Brain microvascular endothelial cell (primary cell): ENCODE measurements around the gene POU2AF2.
"Not testable (repeated sequence)": the region's sequence is repeated elsewhere in the genome, so short reads cannot be mapped to it uniquely, and the experiment has no call there.

Experiments used
- DNase-seq: peaks from one replicate; pipeline ENCODE4 v3.0.0-alpha.2; 2020
- H3K27ac ChIP-seq: fragments of 250-450 bp; sonication (Bioruptor Pico); 2 replicates; pipeline ENCODE4 v1.5.1; 2020; ENCODE audit warnings: mild to moderate bottlenecking, moderate library complexity
- H3K27me3 ChIP-seq: fragments of 250-450 bp; sonication (Bioruptor Pico); replicated peaks from 2 replicates; pipeline ENCODE4 v1.5.1; 2020; ENCODE audit warnings: mild to moderate bottlenecking
- H3K36me3 ChIP-seq: fragments of 250-450 bp; sonication (Bioruptor Pico); replicated peaks from 2 replicates; pipeline ENCODE4 v1.5.1; 2020; ENCODE audit warnings: mild to moderate bottlenecking
- H3K4me3 ChIP-seq: 2 replicates; pipeline ENCODE4 v1.5.1; 2011; ENCODE audit warnings: low read depth, mild to moderate bottlenecking, control low read depth, low read length, moderate library complexity
- in situ Hi-C: cut with HindIII; loops from 2 replicates; pipeline ENCODE4 v1.10.0; 2017; ENCODE audit warnings: low sequenced_read_pairs, low pct_ligation_motif_present
- TF ChIP-seq, protein P1 (sequence below): IDR thresholded peaks from 2 replicates; pipeline ENCODE4 v1.5.1; 2011; ENCODE audit warnings: low read depth, mild to moderate bottlenecking, moderate library complexity, low read length, control low read depth, inconsistent platforms; ENCODE audit errors: missing control alignments

The POU2AF2 gene

DNA sequence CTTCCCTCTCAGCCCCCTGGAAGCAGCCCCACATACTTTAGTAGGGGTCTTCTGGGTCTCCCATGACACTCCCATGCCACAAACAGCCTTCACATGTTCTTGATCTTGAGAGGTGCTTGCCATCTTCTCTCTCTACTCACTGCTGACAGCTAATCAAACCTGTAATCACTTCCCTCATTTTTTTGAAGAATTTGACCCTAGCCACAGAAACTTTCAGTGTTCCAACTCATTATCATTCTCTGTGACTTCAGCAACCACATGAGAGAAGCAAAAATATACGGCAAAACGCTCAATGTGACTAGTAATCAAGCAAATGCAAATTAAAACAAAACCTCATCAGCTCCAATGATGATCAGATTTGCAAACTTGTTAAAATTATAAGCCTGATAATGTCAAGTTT lies 38.3 kb upstream of the POU2AF2 start:
- H3K27ac ChIP-seq: no peak overlapping the region
- H3K27me3 ChIP-seq: no peaks in the 10 kb centered on the region
- no peak overlapping the region for H3K4me3 ChIP-seq
- DNase-seq: no peak
- no peaks in the 10 kb centered on the region for H3K36me3 ChIP-seq
- TF ChIP-seq, protein P1, sequence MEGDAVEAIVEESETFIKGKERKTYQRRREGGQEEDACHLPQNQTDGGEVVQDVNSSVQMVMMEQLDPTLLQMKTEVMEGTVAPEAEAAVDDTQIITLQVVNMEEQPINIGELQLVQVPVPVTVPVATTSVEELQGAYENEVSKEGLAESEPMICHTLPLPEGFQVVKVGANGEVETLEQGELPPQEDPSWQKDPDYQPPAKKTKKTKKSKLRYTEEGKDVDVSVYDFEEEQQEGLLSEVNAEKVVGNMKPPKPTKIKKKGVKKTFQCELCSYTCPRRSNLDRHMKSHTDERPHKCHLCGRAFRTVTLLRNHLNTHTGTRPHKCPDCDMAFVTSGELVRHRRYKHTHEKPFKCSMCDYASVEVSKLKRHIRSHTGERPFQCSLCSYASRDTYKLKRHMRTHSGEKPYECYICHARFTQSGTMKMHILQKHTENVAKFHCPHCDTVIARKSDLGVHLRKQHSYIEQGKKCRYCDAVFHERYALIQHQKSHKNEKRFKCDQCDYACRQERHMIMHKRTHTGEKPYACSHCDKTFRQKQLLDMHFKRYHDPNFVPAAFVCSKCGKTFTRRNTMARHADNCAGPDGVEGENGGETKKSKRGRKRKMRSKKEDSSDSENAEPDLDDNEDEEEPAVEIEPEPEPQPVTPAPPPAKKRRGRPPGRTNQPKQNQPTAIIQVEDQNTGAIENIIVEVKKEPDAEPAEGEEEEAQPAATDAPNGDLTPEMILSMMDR: no peak
- in situ Hi-C loops: no loop called here

DNA sequence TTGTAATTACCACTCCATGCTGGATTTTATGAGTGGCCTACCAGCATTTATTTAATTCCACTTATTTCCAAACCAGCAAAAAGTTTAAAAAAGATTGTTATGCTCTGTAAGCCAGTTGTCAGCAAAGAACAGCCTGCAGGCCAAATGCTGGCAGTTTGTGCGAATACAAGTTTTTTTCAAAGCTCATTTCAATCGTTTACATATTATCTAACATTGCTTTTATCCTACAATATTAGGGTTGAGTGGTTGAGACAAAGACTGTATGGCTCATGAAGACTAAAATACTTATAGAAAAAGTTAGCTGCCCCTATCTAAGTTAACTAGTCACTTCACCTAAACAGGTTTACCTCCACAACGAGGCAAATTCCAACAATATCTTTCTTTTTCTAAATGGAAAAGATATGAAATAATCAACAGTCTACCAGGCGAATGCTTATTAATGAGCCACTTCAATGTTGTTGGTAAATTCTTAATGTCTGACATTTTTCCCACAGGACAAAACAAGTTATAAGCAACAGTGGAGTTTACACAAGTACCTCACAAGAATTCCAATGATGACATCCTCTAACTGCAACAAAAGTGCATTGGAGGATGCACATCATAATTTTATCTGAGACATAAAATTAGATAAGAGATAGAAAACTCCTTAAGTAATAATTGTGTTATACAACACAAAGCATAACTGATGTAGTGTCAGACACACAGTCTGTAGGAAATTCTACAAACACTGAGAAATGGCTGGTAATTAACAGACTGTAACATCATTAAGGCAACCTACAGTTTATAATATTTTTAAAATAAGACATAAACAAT lies 35.8 kb upstream of the POU2AF2 start:
- H3K4me3 ChIP-seq: no peak overlapping the region
- in situ Hi-C loops: no loop called here
- no peaks in the 10 kb centered on the region for H3K27me3 ChIP-seq
- no peak for DNase-seq
- no peak overlapping the region for H3K27ac ChIP-seq
- no peaks in the 10 kb centered on the region for H3K36me3 ChIP-seq
- TF ChIP-seq, protein P1: no peak

DNA sequence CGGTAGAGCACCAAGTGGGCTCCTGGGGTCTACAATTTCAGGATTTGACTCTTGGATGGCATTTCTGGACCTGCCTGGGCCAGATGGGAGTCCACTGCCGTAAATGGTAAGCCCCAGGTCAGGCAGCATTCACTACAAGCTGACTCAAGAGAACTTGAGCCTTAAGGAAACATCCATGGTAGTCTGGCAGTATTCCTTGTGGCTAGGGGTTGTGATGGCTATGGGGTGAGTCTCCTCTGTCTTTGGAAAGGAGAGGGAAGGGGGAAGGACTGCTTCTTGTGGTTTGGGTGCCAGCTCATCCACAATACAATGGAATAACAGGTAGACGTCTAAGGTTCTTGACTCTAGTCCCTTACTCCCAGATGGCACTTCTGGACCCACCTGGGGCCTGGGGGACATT lies 32.3 kb upstream of the POU2AF2 start:
- Histone ChIP-seq H3K36me3 (no peaks in the 10 kb centered on the region), H3K27me3 (no peaks in the 10 kb centered on the region), H3K4me3 (no peak overlapping the region), H3K27ac (no peak overlapping the region)
- TF ChIP-seq, protein P1: no peak
- in situ Hi-C loops: no loop called here
- no peak for DNase-seq

DNA sequence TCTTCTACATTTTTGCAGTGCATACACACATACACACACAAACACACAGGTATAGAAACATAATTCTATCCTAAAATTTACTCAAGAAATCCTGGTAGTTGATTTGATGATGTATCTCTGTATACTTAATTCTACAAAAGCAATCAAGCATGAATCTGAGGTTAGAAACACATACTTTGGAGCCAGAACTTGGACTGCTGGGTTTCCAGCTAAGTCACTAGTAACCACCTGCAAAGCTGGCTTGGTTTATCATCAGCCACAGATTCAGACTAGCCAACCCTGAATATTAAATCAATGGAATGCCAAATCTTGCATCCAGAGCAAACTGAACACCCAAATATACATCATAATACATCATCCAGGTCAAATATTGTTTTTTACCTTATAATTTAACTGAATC lies 24.8 kb upstream of the POU2AF2 start:
- Histone ChIP-seq H3K36me3 (no peaks in the 10 kb centered on the region), H3K4me3 (no peak overlapping the region), H3K27me3 (no peaks in the 10 kb centered on the region), H3K27ac (no peak overlapping the region)
- TF ChIP-seq, protein P1: no peak
- in situ Hi-C loops: no loop called here
- no peak for DNase-seq

DNA sequence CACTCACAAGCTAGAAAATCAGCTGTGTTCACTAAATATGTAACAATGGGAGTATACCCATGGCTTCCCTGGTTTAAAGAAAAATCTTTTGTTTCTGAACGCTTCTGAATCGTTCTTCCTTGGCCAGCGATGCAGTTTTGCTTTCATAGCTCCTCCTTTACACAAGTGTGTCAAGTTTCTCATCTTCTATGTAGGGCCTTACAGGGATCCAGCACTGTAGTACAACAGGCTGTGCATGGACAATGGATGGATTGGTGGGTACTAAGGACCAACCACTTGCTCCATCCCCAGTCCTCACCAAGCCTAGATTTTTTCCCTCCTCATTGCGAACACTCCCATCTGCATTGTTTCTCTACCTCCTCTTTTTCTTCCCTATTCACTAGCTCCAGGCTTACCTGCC lies 24.3 kb upstream of the POU2AF2 start:
- TF ChIP-seq, protein P1: no peak
- no peak for DNase-seq
- no peaks in the 10 kb centered on the region for H3K36me3 ChIP-seq
- no peak overlapping the region for H3K4me3 ChIP-seq
- H3K27me3 ChIP-seq: no peaks in the 10 kb centered on the region
- H3K27ac ChIP-seq: no peak overlapping the region
- in situ Hi-C loops: no loop called here

DNA sequence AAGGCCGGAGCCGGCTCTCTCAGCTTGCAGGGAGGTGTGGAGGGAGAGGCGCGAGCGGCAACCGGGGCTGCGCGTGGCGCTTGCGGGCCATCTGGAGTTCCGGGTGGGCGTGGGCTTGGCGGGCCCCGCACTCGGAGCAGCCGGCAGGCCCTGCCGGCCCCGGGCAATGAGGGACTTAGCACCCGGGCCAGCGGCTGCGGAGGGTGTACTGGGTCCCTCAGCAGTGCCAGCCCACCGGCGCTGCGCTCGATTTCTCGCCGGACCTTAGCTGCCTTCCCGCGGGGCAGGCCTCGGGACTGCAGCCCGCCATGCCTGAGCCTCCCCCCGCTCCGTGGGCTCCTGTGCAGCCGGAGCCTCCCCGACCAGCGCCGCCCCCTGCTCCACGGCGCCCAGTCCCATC lies 23.6 kb upstream of the POU2AF2 start:
- H3K4me3 ChIP-seq, DNase-seq, in situ Hi-C loops, H3K36me3 ChIP-seq, H3K27ac ChIP-seq, H3K27me3 ChIP-seq: not testable (repeated sequence)

DNA sequence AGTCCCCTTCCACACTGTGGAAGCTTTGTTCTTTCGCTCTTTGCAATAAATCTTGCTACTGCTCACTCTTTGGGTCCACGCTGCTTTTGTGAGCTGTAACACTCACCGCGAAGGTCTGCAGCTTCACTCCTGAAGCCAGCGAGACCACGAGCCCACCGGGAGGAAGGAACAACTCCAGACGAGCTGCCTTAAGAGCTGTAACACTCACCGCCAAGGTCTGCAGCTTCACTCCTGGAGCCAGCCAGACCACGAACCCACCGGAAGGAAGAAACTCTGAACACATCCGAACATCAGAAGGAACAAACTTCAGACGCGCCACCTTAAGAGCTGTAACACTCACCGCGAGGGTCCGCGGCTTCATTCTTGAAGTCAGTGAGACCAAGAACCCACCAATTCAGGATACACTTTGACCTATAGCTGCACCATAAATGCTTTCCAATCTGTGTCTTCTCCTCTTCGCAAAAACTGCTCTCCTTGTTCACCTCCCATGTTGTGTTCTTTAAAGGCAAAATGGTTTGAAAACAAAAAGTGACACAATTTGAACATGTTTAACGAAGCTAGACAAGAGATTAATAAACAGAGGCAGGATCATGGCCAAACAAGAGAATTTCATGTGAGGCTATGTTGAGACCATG lies 22.6 kb upstream of the POU2AF2 start:
- in situ Hi-C loops, DNase-seq, H3K27ac ChIP-seq, H3K4me3 ChIP-seq, H3K36me3 ChIP-seq, H3K27me3 ChIP-seq: not testable (repeated sequence)
